ENCODE data around the gene ZNF628.
"Not testable (repeated sequence)": the region's sequence is repeated elsewhere in the genome, so short reads cannot be mapped to it uniquely, and the experiment has no call there.

The ZNF628 gene

DNA sequence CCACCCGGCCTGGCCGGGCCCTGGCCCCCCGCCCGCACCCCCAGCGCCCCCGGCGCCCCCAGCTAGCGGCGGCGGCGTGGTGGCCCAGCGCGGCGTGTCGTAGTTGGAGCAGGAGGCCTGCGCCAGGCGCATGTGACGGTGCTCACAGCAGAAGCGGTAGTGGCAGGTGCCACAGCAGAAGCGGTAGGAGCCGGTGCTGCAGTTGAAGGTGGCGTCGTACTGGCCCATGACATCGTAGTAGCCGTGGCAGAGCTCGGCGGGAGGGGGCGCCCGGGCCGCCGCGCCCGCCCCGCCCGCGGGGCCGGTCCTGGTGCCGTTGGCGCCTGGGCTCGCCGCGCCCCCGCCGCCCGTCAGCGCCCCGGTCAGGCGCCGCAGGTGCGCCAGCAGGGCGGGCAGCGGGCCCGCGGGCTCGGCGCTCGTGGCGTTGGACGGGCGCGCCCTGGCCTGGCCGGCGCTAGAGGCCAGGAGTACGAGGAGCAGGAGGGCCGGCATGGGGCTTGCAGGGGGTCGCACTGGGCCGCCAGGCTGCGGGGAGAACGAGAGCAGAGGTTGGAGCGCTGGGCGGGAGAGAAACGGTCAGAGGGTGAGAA, 34.0 kb upstream of the ZNF628 start:
- in situ Hi-C loops (cut with MboI; ENCODE audit: low pct_unique_long_range_greater_than_20kb, low sequenced_read_pairs, unreplicated experiment) = no loop called here
- TF ChIP-seq, protein P1, sequence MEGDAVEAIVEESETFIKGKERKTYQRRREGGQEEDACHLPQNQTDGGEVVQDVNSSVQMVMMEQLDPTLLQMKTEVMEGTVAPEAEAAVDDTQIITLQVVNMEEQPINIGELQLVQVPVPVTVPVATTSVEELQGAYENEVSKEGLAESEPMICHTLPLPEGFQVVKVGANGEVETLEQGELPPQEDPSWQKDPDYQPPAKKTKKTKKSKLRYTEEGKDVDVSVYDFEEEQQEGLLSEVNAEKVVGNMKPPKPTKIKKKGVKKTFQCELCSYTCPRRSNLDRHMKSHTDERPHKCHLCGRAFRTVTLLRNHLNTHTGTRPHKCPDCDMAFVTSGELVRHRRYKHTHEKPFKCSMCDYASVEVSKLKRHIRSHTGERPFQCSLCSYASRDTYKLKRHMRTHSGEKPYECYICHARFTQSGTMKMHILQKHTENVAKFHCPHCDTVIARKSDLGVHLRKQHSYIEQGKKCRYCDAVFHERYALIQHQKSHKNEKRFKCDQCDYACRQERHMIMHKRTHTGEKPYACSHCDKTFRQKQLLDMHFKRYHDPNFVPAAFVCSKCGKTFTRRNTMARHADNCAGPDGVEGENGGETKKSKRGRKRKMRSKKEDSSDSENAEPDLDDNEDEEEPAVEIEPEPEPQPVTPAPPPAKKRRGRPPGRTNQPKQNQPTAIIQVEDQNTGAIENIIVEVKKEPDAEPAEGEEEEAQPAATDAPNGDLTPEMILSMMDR (IDR thresholded peaks at IDR 0.05; ENCODE audit: extremely low read depth, insufficient read depth, missing control alignments) = no peak
- DNase-seq (ENCODE audit: low spot score) = no peak

DNA sequence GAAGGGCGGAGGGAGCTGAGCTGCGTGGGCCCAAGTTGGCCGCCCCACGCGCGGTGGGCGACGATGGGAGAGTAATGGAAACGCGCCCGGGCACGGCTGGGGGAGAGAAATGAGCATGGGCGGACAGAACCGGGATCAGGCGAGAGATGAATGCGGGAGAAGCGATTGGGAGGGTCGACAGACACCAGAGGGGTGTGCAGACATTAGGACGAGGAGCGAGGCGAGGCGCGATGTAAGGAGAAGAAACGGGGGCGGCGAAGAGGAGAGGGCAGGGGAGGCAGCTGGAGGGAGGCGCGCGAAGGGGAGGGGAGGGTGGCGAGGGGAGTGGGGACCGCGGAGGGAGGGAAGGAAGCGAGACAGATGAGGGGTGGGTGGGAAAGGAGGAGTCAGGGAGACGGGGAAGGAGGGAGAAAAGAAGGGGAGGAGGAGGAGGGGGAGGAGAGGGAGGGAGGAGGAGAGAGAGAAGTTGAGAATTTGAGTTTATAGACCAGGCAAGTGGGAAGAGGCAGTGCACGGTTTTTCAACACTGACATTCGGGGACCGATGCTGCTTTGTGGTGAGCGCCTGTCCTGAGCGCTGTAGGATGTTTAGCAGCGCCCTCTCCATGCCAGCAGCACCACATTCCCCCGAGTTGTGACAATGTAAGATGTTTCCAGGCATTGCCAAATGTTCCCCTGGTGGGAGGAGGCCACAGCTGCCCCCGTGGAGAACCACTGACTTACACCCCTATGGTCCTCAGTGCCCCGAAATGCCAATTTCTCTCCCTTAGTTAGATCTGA, 33.2 kb upstream of the ZNF628 start, which contains the start of gene SHISA7:
SHISA7 (minus strand) TSS at position 256 of the 779 bp plus-strand sequence. CDS start 437 bp downstream, outside the sequence.
- TF ChIP-seq, protein P1 (IDR thresholded peaks at IDR 0.05; ENCODE audit: extremely low read depth, insufficient read depth, missing control alignments) = no peak

DNA sequence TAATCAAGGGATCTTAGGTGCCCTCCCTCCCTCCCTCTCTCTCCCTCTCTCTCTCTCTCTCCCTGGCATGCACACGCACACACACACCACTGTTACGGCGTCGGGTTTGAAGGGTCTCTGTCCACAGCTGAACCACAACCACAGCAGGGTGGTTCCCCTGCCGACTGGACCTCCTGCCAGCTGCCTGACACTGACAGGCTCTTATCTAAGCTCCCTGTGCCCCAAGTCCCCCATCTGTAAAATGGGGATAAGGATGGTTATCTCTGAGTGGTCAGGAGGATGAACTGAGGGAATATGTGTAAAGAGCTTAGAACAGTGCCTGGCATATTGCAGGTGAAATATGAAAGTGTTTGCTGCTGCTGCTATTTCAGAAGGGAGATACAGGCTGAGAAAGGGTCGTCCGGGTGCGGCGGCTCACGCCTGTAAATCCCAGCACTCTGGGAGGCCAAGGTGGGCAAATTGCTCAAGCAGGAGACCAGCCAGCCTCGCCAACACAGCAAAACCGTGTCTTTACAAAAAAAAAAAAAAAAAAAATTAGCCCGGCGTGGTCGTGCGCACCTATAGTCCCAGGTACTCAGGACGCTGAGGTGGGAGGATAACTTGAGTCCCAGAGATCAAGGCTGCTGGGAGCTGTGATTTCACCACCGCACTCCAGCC, 32.5 kb upstream of the ZNF628 start:
- TF ChIP-seq, protein P1 (IDR thresholded peaks at IDR 0.05; ENCODE audit: extremely low read depth, insufficient read depth, missing control alignments) = no peak
- DNase-seq (ENCODE audit: low spot score) = no peak
- in situ Hi-C loops (cut with MboI; ENCODE audit: low pct_unique_long_range_greater_than_20kb, low sequenced_read_pairs, unreplicated experiment) = no loop called here

More for the DNA sequence above, 33.2 kb upstream of the ZNF628 start, which contains the start of gene SHISA7:
- no peak for DNase-seq (ENCODE audit: low spot score)
- in situ Hi-C loops (cut with MboI; ENCODE audit: low pct_unique_long_range_greater_than_20kb, low sequenced_read_pairs, unreplicated experiment) = no loop called here

DNA sequence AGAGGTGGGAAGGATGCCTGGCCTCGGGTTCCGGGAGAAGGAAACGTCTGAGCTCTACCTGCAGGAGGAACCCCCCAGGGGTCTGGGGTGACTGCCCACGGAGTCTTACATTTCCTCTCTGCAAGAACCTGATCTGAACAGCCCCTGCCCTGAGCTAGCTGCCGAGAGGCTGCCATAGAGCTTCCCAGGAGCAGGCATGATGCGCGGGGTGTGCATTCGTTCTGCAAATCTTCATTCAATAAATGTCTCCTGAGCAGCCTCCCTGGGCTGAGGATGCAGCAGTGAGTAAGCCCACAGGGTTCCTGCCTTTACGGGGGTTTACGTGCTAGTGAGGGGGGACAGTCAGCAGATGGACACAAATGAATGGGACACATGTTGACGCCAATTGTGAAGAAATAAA, 31.8 kb upstream of the ZNF628 start:
- in situ Hi-C loops (cut with MboI; ENCODE audit: low pct_unique_long_range_greater_than_20kb, low sequenced_read_pairs, unreplicated experiment) = no loop called here
- DNase-seq (ENCODE audit: low spot score) = no peak
- TF ChIP-seq, protein P1 (IDR thresholded peaks at IDR 0.05; ENCODE audit: extremely low read depth, insufficient read depth, missing control alignments) = no peak

DNA sequence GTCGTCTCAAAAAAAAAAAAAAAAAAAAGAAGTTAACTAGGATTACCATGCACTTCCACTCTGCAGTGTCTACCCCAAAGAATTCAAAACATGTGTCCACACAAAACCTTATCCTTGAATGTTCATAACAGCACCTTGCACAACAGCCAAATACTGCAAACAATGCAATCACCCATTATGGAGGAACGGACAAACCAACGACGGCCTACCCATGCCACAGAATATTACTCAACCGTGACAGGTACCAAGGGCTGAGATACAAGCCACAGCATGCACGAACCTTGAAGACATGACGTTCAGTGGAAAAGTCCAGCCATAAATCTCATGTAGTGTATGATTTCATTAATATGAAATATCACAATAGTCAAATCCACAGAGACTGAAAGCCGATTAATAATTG, 30.4 kb upstream of the ZNF628 start:
- no peak for DNase-seq (ENCODE audit: low spot score)
- in situ Hi-C loops (cut with MboI; ENCODE audit: low pct_unique_long_range_greater_than_20kb, low sequenced_read_pairs, unreplicated experiment) = no loop called here
- TF ChIP-seq, protein P1 (IDR thresholded peaks at IDR 0.05; ENCODE audit: extremely low read depth, insufficient read depth, missing control alignments) = no peak

DNA sequence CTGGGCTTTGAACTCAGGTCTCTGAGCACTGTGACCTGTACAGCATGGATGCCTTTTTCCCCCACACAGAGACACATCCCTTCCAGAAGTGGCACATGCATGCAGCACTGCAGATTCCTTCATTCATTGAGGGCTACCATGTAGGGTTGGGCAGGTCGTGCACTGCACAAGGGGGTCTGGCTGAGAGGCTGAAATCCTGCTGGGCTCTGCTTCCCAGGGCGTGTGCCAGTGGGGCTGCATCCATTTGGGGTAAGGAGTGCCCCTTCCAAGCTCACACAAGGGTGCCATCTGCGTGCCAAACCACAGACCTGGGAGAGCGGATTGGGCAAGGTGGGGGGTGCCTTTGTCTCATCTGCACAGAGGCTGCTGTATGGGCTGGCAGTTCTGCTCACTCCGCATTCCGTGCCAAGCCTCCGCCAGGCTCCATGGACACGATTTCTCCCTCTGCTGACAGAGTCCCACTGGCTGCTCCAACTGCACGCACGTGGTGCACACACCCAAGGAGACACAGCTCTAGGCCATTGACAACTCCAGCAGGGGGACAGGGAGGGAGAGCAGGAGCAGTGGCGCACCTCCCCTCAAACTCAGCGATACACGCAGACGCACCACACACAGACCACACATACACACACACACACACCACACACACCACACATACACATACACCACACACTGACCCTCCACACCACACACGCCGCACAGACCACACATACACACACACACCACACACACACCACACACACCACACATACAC, 28.8 kb upstream of the ZNF628 start:
- in situ Hi-C loops (cut with MboI; ENCODE audit: low pct_unique_long_range_greater_than_20kb, low sequenced_read_pairs, unreplicated experiment) = no loop called here
- TF ChIP-seq, protein P1 (IDR thresholded peaks at IDR 0.05; ENCODE audit: extremely low read depth, insufficient read depth, missing control alignments) = no peak
- DNase-seq (ENCODE audit: low spot score) = no peak

DNA sequence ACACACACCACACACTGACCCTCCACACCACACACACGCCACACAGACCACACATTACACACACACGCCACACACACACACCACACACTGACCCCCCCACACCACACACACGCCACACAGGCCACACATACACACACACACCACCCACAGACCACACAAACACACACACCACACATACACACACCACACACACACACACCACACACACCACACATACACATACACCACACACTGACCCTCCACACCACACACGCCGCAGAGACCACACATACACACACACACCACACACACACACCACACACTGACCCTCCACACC, 28.3 kb upstream of the ZNF628 start:
- DNase-seq (ENCODE audit: low spot score); in situ Hi-C loops (cut with MboI; ENCODE audit: low pct_unique_long_range_greater_than_20kb, low sequenced_read_pairs, unreplicated experiment): not testable (repeated sequence)
